Transverse colon (tissue), 3 donors: ENCODE data around the gene IL7R.
A peak's percentile ranks its signal among the peaks of the same experiment; 100 is the strongest.

Source experiments
- CTCF ChIP-seq, 5 experiments: fragments of 200-600 bp in 3 of 5; fragments of 450-650 bp in 2 of 5; sonication (generic) in 3 of 5; IDR thresholded peaks; 1 replicate in 2 of 5; 2 replicates in 3 of 5; pipeline ENCODE4 v1.5.1; 2016 to 2017; ENCODE audit warnings: antibody characterized with exemption in 5 of 5, inconsistent platforms in 3 of 5, mild to moderate bottlenecking in 2 of 5, moderate library complexity in 1 of 5
- POLR2A ChIP-seq: fragments of 450-650 bp; IDR thresholded peaks from one replicate; pipeline ENCODE4 v1.6.1; 2016; ENCODE audit warnings: antibody characterized with exemption, mild to moderate bottlenecking, moderate library complexity

GRCh38 chr5:35854248-35854647 lies 2.4 kb upstream of the IL7R start:
- peak; percentile 51 for TF ChIP-seq POLR2A
- TF ChIP-seq CTCF (IDR thresholded peaks at IDR 0.05), result no peak
